SK-N-SH (cell line): ENCODE data around the gene CHCHD1. TPM values are rescaled to one million over a fixed set of nuclear protein-coding genes. Genes with fewer than 3 reads are reported as not detected.

Experiments used
- CTCF ChIA-PET: fragments of 300-600, 350-600 bp; formaldehyde crosslinking; extraction: SDS; loops from one replicate; lab custom pipeline; 2021; lab: Yijun Ruan, JAX
- POLR2A ChIA-PET: fragments of 350-600 bp; sonication (Branson Sonifier 250); formaldehyde crosslinking; extraction: SDS; loops from one replicate; lab custom pipeline; 2020; ENCODE audit warnings: antibody characterized with exemption, inconsistent platforms; lab: Yijun Ruan, JAX
- DNase-seq: peaks from one replicate; pipeline ENCODE4 v3.0.0; 2012
- H2AFZ ChIP-seq: fragments of 200-600 bp; sonication (generic); 2 replicates; pipeline ENCODE4 v1.8.1; 2016; ENCODE audit warnings: antibody characterized with exemption, mild to moderate bottlenecking, low read depth
- H3F3A ChIP-seq: fragments of 200-600 bp; sonication (generic); replicated peaks from 2 replicates; pipeline ENCODE3; 2016; ENCODE audit warnings: antibody characterized with exemption, mild to moderate bottlenecking; ENCODE audit not compliant: insufficient read depth
- H3K27ac ChIP-seq, 2 experiments: fragments of 200-500 bp in 1 of 2; fragments of 200-600 bp in 1 of 2; sonication (Bioruptor generic) in 1 of 2; sonication (generic), shearing (Covaris generic) in 1 of 2; 2 replicates each; pipeline versions ENCODE4 v1.5.1 to v1.6.1; 2014 to 2016; ENCODE audit warnings: low read depth in 2 of 2, inconsistent platforms in 1 of 2, low read length in 1 of 2, mild to moderate bottlenecking in 1 of 2, mixed read lengths in 1 of 2
- H3K27me3 ChIP-seq: fragments of 200-600 bp; sonication (generic), shearing (Covaris generic); 2 replicates; pipeline ENCODE4 v1.6.1; 2016; ENCODE audit warnings: mixed run types; ENCODE audit not compliant: insufficient read depth
- H3K36me3 ChIP-seq, 2 experiments: fragments of 200-500 bp in 1 of 2; fragments of 200-600 bp in 1 of 2; sonication (Bioruptor generic) in 1 of 2; sonication (generic) in 1 of 2; replicated peaks in 1 of 2; 2 replicates each; pipeline versions ENCODE3 to v1.5.1; 2014 to 2016; ENCODE audit warnings: low read length in 1 of 2, mild to moderate bottlenecking in 1 of 2; ENCODE audit not compliant: insufficient read depth in 2 of 2, control insufficient read depth in 1 of 2
- H3K4me1 ChIP-seq, 2 experiments: fragments of 200-500 bp in 1 of 2; fragments of 200-600 bp in 1 of 2; sonication (Bioruptor generic) in 1 of 2; sonication (generic), shearing (Covaris generic) in 1 of 2; 2 replicates each; pipeline versions ENCODE4 v1.5.1 to v1.6.1; 2014 to 2016; ENCODE audit warnings: low read depth in 1 of 2, low read length in 1 of 2, mixed run types in 1 of 2; ENCODE audit not compliant: insufficient read depth in 2 of 2, control insufficient read depth in 1 of 2
- H3K4me2 ChIP-seq: fragments of 200-600 bp; sonication (generic), shearing (Covaris generic); 2 replicates; pipeline ENCODE4 v1.6.1; 2017; ENCODE audit warnings: mixed run types
- H3K4me3 ChIP-seq, 2 experiments: fragments of 200-500 bp in 1 of 2; fragments of 200-600 bp in 1 of 2; sonication (Bioruptor generic) in 1 of 2; sonication (generic), shearing (Covaris generic) in 1 of 2; 2 replicates each; pipeline versions ENCODE4 v1.5.1 to v1.8.1; 2014 to 2016; ENCODE audit warnings: low read depth in 2 of 2, inconsistent platforms in 1 of 2, low read length in 1 of 2, mild to moderate bottlenecking in 1 of 2, mixed read lengths in 1 of 2, moderate library complexity in 1 of 2
- H3K79me2 ChIP-seq: fragments of 200-600 bp; sonication (generic); 2 replicates; pipeline ENCODE4 v1.8.1; 2017; ENCODE audit warnings: mild to moderate bottlenecking; ENCODE audit not compliant: insufficient read depth
- H3K9ac ChIP-seq: fragments of 200-600 bp; sonication (generic); 2 replicates; pipeline ENCODE4 v1.6.1; 2017; ENCODE audit warnings: mixed run types
- H3K9me2 ChIP-seq: fragments of 200-600 bp; sonication (generic); 2 replicates; pipeline ENCODE4 v1.6.1; 2017; ENCODE audit warnings: mixed run types
- H3K9me3 ChIP-seq: fragments of 200-600 bp; sonication (generic); 2 replicates; pipeline ENCODE4 v1.6.1; 2017; ENCODE audit warnings: mixed run types, mild to moderate bottlenecking, moderate library complexity
- H4K20me1 ChIP-seq: fragments of 200-600 bp; sonication (generic); 2 replicates; pipeline ENCODE4 v1.6.1; 2017; ENCODE audit warnings: mild to moderate bottlenecking, mixed run types; ENCODE audit not compliant: insufficient read depth
- EZH2phosphoT487 ChIP-seq: fragments of 200-600 bp; sonication (generic); IDR thresholded peaks from 2 replicates; pipeline ENCODE4 v1.6.1; 2017; ENCODE audit warnings: low read depth, mixed run types, mild to moderate bottlenecking, antibody characterized with exemption, moderate library complexity, borderline replicate concordance
- FOSL2 ChIP-seq: IDR thresholded peaks from 2 replicates; pipeline ENCODE4 v1.4.0; 2012; ENCODE audit warnings: low read depth, mild to moderate bottlenecking, moderate library complexity, borderline replicate concordance
- FOXJ3 ChIP-seq: sonication (generic); formaldehyde crosslinking; IDR thresholded peaks from 2 replicates; pipeline ENCODE4 v1.5.1; 2020; ENCODE audit warnings: mild to moderate bottlenecking, missing genetic modification reagents
- FOXM1 ChIP-seq: IDR thresholded peaks from 2 replicates; pipeline ENCODE4 v1.4.0; 2012; ENCODE audit warnings: low read depth, mild to moderate bottlenecking
- GABPA ChIP-seq: IDR thresholded peaks from 2 replicates; pipeline ENCODE4 v1.4.0; 2012; ENCODE audit warnings: low read depth, mild to moderate bottlenecking
- JUND ChIP-seq: IDR thresholded peaks from 2 replicates; pipeline ENCODE4 v1.4.0; 2012
- MAX ChIP-seq: IDR thresholded peaks from 2 replicates; pipeline ENCODE4 v1.4.0; 2012; ENCODE audit warnings: low read depth
- MEF2A ChIP-seq: IDR thresholded peaks from 2 replicates; pipeline ENCODE4 v1.4.0; 2012; ENCODE audit warnings: low read depth, borderline replicate concordance
- MXI1 ChIP-seq: IDR thresholded peaks from 2 replicates; pipeline ENCODE4 v1.6.1; 2012; ENCODE audit warnings: mild to moderate bottlenecking, low read depth, low read length, improper control_type of control experiment
- NRF1 ChIP-seq: IDR thresholded peaks from 2 replicates; pipeline ENCODE4 v1.6.1; 2012; ENCODE audit warnings: low read depth, mild to moderate bottlenecking, low read length
- PBX3 ChIP-seq: IDR thresholded peaks from 2 replicates; pipeline ENCODE4; 2012
- POLR2AphosphoS5 ChIP-seq: IDR thresholded peaks from 2 replicates; pipeline ENCODE4 v1.6.1; 2012; ENCODE audit warnings: low read depth, low read length
- RAD21 ChIP-seq: IDR thresholded peaks from 2 replicates; pipeline ENCODE4 v1.6.1; 2012; ENCODE audit warnings: mild to moderate bottlenecking, low read length
- RCOR1 ChIP-seq: fragments of 150-350 bp; IDR thresholded peaks from 2 replicates; pipeline ENCODE4 v1.6.1; 2017; ENCODE audit warnings: antibody characterized with exemption, low read length
- REST ChIP-seq: IDR thresholded peaks from 2 replicates; pipeline ENCODE4 v1.6.1; 2012; ENCODE audit warnings: mild to moderate bottlenecking, low read depth, low read length, moderate library complexity
- RFX5 ChIP-seq: IDR thresholded peaks from 2 replicates; pipeline ENCODE4 v1.6.1; 2012; ENCODE audit warnings: mild to moderate bottlenecking, improper control_type of control experiment, low read length
- RXRA ChIP-seq: IDR thresholded peaks from 2 replicates; pipeline ENCODE4 v1.4.0; 2012; ENCODE audit warnings: low read depth, mild to moderate bottlenecking, borderline replicate concordance
- SMC3 ChIP-seq: IDR thresholded peaks from 2 replicates; pipeline ENCODE4 v1.6.1; 2012; ENCODE audit warnings: low read depth, low read length, improper control_type of control experiment
- TAF1 ChIP-seq: IDR thresholded peaks from 2 replicates; pipeline ENCODE4 v1.6.1; 2012; ENCODE audit warnings: low read depth, mild to moderate bottlenecking, low read length, moderate library complexity, borderline replicate concordance
- TCF12 ChIP-seq: IDR thresholded peaks from 2 replicates; pipeline ENCODE4 v1.4.0; 2012
- TEAD4 ChIP-seq: IDR thresholded peaks from 2 replicates; pipeline ENCODE4 v1.4.0; 2012; ENCODE audit warnings: mild to moderate bottlenecking, borderline replicate concordance; ENCODE audit not compliant: insufficient read depth
- USF2 ChIP-seq: fragments of 150-350 bp; IDR thresholded peaks from 2 replicates; pipeline ENCODE4 v1.6.1; 2017; ENCODE audit warnings: antibody characterized with exemption, low read length, low read depth, borderline replicate concordance
- WGBS: methylation state at CpG from one replicate; pipeline ENCODE4 v1.1.6; 2017; ENCODE audit warnings: low lambda C conversion rate; 5-methylcytosine and 5-hydroxymethylcytosine counted together
- polyA plus RNA-seq, 3 experiments: library from polyadenylated mRNA; depleted of rRNA; stranded (reverse); fragments of >200 nt; gene quantifications; 2 replicates each; pipeline ENCODE4 v1.2.3, GENCODE V29; 2012

The CHCHD1 gene
- polyA plus RNA-seq, 1 of the 3 experiments (the other 2 are of a cell fraction) = 60.9 TPM

GRCh38 chr10:73761781-73762180 lies 20.1 kb upstream of the CHCHD1 start:
- H3K79me2 ChIP-seq = peaks cover 47% of the 10 kb centered on the region
- CTCF ChIA-PET = interaction anchor here (2.6 kb wide), 1 partner anchor 10 kb away, joined by 9 read pairs; a partner anchor contains a TSS
- no peaks in the 10 kb centered on the region for H3K9me3 ChIP-seq
- H3K9me2 ChIP-seq = no peaks in the 10 kb centered on the region
- WGBS = 100% methylated on average over 1 of the region's 1 CpG
- no peak overlapping the region for H3K9ac ChIP-seq
- H4K20me1 ChIP-seq = peaks cover 17% of the 10 kb centered on the region
- no peak for DNase-seq
- H3K36me3 ChIP-seq = peaks cover 71 to 77% of the 10 kb centered on the region in 2 experiments
- no peak overlapping the region for H3K4me3 ChIP-seq
- H2AFZ ChIP-seq = no peak overlapping the region
- H3F3A ChIP-seq = peaks cover 4% of the 10 kb centered on the region
- H3K27ac ChIP-seq = no peak overlapping the region
- H3K4me2 ChIP-seq = no peak overlapping the region
- POLR2A ChIA-PET = interaction anchor here (2.7 kb wide), 1 partner anchor 10 kb away, joined by 9 read pairs; a partner anchor contains a TSS
- no peaks in the 10 kb centered on the region for H3K27me3 ChIP-seq
- no peak for TF ChIP-seq RFX5
- no peak for TF ChIP-seq MAX
- no peak for TF ChIP-seq REST
- TF ChIP-seq MXI1 = no peak
- TF ChIP-seq JUND = no peak
- TF ChIP-seq RAD21 = no peak
- TF ChIP-seq TEAD4 = no peak
- TF ChIP-seq GABPA = no peak
- TF ChIP-seq RXRA = no peak
- TF ChIP-seq FOXM1 = no peak
- 0 out of 4 replicates have a peak, but pooled peaks cover 0 to 13% of the 10 kb centered on the region in 2 experiments for H3K4me1 ChIP-seq

DNA sequence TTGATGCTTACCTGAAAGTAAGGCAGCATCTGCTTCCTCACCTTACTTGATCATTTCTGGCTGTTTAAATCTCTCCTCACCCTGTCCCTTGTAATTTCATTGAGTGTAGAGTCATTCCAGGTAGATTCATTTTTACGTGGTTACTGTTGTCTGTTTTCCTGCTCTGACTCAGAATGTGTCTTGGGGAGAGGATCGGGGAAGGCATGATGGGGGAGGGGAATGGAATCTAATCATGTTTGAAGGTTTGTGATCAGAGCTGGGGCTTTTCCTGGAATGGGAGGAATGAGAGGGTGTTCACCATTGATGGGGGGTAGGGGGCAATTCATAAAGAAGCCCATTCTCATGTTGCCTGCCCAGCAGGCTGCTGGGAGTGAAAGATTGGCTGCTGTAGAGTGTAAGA lies 18.9 kb upstream of the CHCHD1 start:
- no peak overlapping the region for H2AFZ ChIP-seq
- no peak for DNase-seq
- 0 out of 4 replicates have a peak, but pooled peaks cover 0 to 13% of the 10 kb centered on the region in 2 experiments for H3K4me1 ChIP-seq
- CTCF ChIA-PET = interaction anchor here (1.2 to 2.6 kb wide), 2 partner anchors 9 to 24 kb away, joined by 3 to 9 read pairs; a partner anchor contains a TSS
- H3K9ac ChIP-seq = no peak overlapping the region
- peaks cover 4% of the 10 kb centered on the region for H3F3A ChIP-seq
- no peaks in the 10 kb centered on the region for H3K9me2 ChIP-seq
- H4K20me1 ChIP-seq = peaks cover 17% of the 10 kb centered on the region
- H3K79me2 ChIP-seq = peaks cover 38% of the 10 kb centered on the region
- no peaks in the 10 kb centered on the region for H3K9me3 ChIP-seq
- no peak overlapping the region for H3K4me2 ChIP-seq
- no peaks in the 10 kb centered on the region for H3K27me3 ChIP-seq
- H3K36me3 ChIP-seq = peaks cover 80 to 86% of the 10 kb centered on the region in 2 experiments
- 0 out of 4 replicates have a peak overlapping the region, but pooled peaks of 1 of the 2 experiments have one; percentile 11 for H3K27ac ChIP-seq
- no peak overlapping the region for H3K4me3 ChIP-seq
- TF ChIP-seq POLR2AphosphoS5 = no peak
- no peak for TF ChIP-seq RXRA
- no peak for TF ChIP-seq MEF2A
- no peak for TF ChIP-seq FOXM1
- TF ChIP-seq GABPA = no peak
- no peak for TF ChIP-seq USF2
- TF ChIP-seq FOXJ3 (CRISPR knock-in tag) = no peak
- no peak for TF ChIP-seq TAF1
- peak; percentile 28; the same call in 1 of the 2 replicates for TF ChIP-seq JUND
- TF ChIP-seq PBX3 = peak; percentile 20; the same call in 1 of the 2 replicates
- no peak for TF ChIP-seq EZH2phosphoT487
- 0 out of 2 replicates have a peak, but pooled peaks have one; percentile 10 for TF ChIP-seq TCF12
- TF ChIP-seq MXI1 = no peak
- no peak for TF ChIP-seq SMC3
- no peak for TF ChIP-seq RAD21
- peak; percentile 51; the same call in 1 of the 2 replicates for TF ChIP-seq FOSL2
- TF ChIP-seq RCOR1 = no peak
- no peak for TF ChIP-seq NRF1
- POLR2A ChIA-PET = interaction anchor here (2.7 kb wide), 1 partner anchor 9 kb away, joined by 9 read pairs; a partner anchor contains a TSS
- 23% methylated on average over 2 of the region's 2 CpGs for WGBS
